HL-60/S4 treated with phorbol 12-myristate 13-acetate at 8.2 ng/mL for 4 days and 3 days (cell line): ENCODE results near the gene PGC.

Source experiments
- in situ Hi-C: fragments of 300-500 bp; cut with MboI; formaldehyde crosslinking; loops from 2 replicates; pipeline ENCODE4 v1.15.0; 2022; ENCODE audit warnings: low sequenced_read_pairs

Gene PGC

DNA sequence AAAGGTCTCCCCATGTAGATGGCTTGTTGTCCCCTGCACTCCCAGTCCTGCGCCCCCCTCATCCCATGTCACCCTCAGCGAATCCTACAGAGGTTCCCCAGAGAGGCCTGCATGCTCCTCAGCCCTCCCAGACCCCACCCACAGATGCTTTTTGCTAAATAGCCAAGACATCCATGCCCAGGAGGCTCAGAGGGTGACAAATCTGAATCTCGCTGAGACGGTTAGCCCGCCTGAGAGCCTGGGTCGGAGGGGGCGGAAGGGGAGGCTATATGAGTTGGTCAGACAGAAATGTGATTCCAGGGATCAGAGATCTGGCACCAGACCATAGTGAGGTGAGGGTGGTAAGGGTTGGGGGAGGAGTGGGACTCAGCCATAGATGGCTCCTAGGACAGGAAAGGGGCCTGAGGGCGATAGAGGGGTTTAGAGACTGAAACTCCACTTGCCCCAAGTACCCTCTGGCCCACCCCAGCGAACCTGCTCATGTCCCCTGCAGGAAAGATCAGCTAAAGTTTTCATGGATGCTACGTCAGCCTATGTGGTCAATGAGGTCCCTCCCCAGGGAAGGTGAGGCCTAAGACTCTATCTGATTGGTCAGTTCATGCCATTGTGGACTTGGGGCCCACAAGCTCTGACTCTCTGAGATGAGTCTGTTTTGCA lies 45.0 kb downstream of the PGC start:
- in situ Hi-C loops, result no loop called here

DNA sequence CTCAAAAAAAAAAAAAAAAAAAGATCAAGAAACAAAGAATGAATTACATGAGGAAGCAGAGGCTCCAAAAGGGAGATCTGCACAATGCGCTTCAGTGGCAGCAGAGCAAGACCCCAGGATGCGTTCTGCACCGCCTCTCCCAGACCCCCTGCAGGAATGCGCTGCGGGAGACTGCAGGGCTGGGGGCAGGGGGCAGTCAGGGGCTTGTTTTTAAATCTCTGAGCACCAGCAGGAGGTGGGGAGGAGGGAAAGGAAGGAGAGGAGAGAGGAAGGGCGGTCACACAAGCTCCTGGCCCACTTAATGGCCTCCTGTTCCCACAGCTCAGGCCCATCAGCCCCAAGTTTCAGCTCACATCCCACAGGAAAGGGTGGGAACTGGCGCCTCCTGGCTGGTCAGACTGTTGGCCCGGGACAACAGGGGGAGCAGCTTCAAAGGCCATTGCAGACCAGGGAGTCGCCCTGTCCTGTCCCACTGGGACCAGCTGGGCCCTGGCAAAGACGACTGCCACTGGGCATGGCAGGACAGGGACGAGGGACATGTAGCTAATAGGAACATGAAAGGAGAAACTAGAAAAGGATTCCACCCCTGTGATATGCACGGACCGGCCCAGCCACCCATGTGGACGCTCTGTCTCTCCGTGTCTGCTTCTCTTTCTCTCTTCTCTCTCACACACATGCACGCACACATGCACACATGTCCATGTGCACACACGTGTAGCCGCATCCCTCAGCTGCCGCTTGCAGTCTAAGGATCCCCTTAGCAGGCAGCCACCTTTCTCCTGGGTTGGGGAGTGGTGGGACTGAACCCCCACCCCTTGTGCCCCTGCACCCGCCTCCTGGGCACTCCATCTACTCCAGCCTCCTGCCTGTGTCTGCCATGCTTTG lies 46.5 kb downstream of the PGC start:
- in situ Hi-C loops, result no loop called here

DNA sequence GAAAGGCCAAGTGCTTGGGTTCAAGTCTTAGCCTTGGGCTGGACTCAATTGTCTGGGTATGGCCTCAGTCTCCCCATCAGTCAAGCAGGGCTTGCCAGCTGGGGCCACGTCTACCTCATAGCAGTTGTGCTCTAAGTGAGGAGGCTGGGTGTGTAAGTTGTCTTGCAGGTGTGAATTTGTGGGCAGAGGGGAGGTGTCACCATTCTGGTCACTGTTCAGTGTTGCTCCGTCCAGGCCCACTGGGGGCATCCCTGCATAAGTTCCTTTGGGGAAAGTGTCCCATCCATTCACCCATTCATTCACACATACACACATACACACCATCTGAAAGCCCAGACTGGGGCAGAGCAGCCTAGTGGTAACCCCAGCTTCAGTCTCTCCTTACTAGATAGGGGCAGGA lies 48.1 kb downstream of the PGC start:
- in situ Hi-C loops, result no loop called here

DNA sequence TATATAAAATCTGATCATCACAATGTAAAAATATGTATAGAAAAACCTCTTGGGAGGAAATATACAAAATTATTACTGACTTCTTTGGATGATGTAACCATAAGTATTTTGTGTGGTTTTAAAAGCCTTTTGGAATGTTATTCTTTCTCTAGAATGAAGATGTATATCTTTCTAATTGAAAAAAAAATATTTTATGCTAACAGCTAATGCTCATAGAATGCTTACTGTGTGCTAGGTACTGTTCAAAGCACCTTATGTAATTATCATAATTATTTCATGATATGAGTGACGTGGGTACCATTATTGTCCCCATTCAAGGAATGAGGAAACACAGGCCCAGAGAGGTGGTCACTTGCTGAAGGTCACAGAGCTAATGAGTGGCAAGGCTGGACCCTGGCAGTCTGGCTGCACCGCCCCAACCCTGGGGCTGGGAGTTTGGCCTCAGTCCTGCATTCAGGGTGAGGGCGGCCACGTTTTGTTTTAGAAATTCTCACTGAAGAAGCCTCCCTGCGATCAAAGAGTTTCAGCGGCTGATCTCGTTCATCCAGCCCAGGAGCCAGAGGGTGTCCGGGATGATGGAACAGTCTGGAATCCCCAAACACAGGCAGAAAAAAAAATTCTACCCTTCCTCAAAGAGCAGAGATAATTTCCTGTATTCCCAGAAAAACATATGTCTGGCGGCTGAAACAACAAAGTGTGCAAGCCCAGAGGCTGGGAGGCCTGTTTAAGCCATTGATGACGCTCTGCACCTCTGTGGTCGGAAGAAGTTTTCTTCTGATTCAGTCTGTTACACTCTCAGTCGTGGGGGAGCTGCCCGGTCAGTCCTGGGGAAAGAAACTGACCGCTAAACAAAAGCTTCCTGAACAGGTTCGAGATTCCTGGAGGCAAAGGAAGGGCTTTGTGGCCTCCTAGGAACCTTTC lies 49.1 kb downstream of the PGC start:
- in situ Hi-C loops, result no loop called here

DNA sequence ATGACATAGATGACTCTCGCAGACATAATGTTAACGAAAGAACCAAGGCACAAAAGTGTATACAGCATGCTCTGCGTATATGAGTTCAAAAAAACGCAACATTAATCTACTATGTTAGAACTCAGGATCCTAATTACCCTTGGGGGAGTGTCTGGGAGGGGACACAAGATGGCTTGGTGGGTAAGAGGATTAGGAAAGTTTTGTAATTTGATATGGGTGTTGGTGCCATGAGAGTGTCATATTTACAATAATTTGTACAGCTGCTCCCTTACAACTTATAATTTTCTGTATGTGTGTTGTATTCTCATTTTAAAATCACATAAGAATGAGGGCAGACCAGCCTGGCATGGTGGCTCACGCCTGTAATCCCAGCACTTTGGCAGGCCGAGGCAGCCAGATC lies 50.4 kb downstream of the PGC start:
- in situ Hi-C loops, result no loop called here

DNA sequence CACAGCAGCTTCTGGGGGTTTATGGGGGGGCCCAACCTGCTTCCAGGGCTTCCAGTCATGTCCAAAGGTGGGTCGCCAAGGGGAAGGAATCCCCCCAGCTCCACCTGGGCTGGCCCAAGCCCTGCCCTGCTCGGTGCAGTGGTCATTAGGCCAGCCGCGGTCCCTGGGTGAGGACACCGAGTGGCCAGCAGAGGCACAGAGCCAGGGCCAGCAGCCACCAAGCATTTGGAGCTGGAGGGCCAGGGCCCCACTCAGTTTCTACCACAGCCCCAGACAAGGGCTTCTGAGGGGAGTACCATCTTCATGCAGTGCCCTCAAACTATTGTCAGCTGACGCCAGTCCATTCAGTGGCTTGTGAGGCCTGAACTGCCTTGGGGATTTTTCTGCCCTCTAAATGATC lies 51.4 kb downstream of the PGC start:
- in situ Hi-C loops, result no loop called here

DNA sequence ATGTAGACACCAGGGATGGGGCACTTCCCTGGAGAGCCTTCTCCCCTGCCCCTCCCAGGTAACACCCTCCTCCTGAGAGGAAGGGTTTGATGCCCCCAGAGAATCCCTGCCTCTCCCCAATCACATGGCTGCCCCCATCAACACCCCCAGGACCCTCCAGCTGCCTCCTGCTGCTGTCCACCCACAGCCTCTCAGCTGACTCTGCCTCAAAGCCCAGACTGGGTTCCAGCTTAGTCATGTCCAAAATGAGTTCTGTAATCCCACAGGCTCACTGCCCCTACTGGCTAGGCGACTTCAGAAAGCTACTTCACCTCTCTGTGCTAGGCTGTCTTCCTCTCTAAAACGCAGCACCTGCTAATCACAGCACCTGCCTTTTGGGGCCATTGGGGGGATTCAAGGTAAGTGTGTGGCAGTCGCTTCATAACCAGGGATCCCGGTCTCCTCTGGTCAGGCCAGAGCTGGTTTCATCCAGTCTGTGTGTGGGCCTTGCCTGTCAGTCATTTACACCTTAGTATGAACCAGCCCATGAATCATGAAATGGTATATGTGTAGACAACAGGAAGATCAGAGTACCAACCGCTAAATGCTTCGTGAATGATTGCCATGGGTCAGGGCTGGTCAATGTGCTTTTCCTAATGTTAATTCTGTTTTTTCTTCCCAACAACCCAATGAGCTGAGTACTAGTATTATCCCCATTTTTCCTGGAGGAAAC lies 52.2 kb downstream of the PGC start:
- in situ Hi-C loops, result no loop called here

DNA sequence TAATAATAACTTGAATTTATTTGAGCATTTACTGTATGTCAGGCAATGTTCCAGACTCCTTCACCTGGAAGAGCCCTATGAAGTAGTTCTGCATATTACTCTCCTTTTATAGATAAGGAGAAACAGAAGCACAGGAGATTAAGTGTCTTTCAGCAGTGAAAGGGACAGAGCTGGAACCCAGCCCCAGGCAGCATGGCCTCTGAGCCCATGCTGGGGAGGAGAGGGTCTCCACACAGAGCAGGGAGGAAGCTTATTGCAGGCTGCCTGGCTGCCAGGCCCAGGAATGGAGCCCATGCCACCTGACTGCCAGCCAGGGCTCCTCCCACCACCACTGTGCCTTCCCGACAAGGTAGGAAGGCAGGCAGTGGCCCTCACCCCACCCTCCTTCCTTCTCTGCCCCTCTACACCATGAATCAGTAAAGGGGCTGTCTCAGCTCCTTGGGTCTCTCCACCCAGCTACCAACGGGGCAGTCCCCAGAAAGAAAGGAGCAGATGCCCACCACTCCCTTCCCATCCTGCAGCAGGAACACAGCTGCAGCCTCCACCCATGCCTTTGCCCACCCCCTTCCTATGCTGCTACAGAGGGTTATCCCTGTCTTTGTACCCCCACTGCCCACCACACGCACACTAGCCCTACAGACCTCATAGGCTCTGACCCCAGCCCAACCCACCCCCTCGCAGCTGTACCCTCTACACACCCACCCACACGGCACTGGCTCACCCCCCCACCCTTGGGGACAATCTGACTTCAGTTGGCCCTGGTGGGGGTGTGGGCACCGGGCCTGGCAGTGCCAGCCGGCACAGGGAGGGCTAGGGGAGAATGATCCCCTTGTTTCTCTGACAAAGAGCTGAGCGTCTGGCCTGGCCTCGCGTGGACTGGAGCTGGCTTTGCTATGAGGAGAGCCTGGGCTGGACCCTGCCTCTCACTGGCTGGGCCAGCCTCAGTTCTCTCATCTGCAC lies 53.6 kb downstream of the PGC start:
- in situ Hi-C loops, result no loop called here

DNA sequence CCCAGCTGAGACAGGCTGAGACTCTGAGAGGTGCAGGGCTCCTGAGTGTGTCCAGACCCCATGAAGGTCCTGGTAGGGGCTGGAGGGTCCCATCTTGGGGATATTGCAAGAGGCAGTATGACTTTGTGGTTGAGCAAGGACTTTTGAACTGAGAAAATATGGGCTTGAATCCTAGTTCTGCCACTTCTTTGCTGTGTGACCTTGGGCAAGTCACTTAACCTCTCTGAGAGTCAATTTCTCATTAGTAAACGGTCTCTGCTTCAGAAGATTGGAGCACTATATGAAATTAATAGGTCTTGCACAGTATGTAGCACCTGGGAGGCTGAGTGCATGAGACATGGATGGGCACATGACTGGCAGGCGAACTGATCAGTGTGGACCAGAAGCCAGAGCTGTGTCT lies 54.5 kb downstream of the PGC start:
- in situ Hi-C loops, result no loop called here

DNA sequence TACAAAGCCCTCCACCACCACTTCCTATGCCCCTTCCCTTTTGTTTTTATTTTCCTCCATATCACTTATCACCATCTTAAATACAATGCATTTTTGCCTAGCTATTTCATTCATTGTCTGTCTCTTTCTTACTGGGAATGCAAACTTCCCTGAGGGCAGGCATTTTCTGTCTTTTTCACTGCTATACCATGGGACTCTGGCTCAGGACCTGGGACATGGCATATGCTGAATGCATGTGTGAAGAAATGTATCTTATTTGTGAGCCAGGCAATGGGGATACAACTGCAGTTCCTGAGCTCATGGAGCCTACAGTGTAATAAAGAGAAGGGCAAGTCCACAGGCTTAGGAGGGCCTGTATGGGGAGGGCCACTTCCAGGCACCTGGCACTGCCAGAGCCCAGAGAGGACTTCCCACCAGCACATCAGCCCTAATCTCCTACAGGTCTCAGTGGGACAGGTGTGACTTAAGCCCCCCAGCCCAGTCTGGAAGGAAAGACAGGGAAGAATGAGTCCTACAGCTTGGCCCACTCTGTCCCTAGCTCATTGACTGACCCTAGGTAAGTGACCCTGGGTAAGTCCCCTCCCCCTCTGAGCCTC lies 55.0 kb downstream of the PGC start:
- in situ Hi-C loops, result no loop called here

DNA sequence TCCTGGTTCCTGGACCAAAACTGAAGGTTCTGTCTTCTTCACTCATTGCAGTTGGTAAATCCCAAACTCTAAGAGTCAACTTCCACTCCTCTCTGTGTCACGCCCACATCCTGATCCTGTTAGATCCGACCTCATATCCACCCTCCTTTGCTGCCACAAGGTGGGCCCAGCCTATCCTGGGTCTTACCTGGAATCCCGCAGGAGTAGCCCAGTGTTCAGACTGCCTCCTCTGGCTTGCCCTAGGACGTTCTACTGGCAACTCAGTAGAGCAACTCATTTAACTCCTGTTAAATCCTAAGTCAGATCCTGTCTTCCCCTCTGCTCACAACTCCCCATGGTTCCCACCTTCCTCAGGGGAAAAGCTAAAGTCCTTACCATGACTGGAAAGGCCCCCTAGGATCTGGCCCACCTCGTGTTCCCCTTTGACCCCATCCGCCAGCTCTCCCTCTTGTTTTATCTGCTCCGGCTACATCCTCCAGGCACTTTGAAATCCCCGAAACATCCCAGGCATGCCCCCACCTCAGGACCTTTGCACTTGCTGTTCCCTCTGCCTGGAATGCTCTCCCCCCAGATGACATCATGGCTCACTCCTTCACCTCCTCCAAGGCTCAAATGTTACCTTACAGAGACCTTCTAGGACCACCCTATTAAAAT lies 55.6 kb downstream of the PGC start:
- in situ Hi-C loops, result no loop called here

DNA sequence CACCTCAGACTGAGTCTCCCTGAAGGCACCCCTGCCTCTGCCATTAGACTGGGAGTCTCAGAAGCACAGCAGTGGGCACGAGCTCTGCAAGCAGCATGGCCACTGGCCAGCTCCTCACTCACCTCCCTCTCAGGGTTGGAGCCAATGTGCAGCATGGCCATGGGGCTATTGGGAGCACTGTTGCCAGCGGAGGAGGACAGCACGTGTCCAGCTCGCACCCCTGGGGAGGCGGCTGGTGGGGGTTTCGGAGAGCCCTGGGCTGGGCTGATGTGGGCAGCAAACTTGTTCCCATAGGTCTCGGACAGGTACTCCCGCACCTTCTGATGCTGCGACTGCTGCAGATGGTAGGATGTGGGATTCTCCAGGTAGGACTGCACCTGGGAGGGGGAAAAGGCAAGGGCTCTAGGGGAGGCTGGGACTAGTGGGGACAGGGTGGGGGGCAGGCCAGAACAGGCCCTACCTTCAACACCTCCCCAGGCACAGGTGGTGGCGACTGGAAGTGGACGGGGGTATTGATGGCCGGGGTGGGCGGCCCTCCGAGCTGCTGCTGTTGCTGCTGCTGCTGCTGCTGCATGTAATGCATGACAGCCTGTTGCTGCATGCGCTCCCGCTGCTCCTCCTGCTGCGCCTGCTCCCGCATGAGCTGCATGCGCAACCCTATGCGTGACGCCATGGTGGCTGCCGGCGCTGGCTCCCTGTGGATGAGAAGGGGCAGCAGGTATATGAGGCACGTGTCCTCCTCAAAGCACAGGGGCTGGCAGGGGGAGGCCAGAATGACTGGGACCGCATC lies 56.5 kb downstream of the PGC start:
- in situ Hi-C loops, result no loop called here

DNA sequence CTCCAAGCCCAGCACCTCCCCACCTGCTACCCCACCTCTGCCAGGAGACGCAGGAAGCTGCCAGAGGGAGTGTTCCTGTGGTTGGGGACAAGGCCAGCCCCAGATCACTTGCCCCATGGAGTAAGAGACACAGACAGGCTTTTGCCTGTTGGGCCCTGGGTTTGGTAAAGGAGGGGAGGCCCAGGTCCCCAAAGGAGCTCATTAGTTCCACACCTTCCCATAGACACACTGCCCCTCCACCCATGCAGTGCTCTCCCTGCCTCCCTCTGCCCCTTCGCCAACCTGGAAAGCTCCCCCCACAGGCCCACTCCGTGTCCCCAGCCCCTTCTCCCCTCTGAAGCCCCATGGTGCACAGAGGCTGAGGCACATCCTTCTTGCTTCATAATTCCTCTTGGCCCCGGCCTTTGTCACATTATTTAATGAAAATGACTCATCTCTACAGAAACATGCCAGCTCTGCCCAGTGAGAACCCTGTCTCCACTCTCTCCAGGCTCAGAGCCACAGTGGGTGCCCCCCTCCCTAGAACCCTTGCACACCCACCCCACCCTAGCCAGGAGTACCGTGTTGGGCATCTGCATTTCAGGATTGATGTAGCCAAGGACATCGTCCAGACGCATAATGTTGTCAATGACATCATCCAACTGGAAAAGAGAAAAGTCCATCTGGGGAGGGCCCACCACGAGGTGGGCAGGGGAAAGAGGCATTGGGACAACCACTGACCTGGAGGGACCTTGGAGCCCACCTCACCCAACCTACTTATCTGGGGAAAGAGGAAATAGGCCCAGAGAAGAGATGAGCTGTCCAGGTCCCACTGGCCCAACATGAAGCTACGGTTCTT lies 57.8 kb downstream of the PGC start:
- in situ Hi-C loops, result loop anchor here (10.0 kb wide), 1 partner anchor 325 kb away; no protein-coding TSS in a partner anchor

DNA sequence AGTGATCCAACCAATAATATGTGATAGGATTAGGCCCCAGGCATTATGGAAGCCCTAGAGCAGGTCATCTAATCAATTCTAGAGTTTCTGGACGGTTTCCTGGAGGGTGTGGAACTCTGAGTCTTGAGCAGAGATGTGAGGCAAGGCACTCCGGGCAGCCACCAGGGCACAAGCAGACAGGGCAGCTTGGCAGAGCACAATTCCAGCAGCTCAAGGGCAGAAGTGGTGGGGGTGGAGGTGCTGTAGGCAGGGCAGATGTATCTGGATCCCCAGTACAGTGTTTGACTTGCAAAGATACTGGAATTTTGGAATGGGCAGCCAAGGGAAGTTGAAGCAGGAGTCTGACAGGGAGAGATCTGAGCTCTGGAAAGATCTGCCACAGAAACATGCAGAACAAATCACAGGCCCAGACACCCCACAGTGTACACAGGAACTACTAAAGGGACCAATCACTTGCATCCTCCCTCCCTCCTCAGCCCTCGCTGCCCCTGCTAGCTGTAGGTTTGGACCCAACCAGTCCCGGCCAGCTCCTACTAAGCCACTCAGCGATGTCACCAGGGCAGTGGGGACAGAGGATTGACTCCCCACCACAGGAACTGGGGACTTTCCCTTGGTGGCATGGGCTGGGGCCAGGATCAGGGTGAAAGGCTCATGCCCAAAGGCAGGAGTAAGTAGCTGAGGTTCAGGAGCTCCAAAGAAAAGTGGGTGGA lies 58.8 kb downstream of the PGC start:
- in situ Hi-C loops, result loop anchor here (10.0 kb wide), 1 partner anchor 324 kb away; no protein-coding TSS in a partner anchor

DNA sequence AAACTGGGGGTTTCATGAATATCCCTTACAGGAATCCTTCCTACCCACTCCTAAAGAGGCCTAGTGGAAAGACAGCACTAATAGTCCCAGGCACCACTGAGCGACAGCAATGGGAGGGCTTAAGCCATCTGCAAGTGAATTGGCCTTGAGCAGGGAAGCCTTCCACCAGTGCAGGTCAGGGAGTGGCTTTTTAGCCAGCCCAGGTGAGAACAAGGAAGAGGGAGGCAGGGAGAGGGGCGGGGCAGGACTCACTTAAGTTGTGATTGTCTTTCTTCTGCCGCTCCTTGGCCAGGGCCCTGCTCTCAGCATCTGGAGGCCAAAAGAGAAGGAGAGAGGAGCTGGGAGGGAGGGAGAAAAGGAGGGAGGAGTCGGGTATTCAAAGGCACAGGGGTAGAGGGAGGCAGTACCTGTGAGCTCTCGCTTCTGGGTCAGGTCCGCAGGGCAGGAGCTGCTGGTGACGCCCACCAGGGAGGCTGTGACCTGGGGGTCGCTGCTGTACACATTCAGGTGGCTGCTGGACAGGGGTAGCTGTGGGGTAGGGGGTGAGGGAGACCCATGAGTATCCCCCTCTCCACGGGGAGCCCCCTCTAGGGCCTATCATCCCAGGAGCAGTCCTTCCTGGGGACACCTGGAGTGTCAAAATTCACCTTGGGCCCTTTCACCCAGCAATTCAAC lies 59.6 kb downstream of the PGC start:
- in situ Hi-C loops, result loop anchor here (10.0 kb wide), 1 partner anchor 323 kb away; no protein-coding TSS in a partner anchor
